HFFc6 (cell line): ENCODE data around the gene CHMP1B. TPM values are rescaled to one million over a fixed set of nuclear protein-coding genes. Genes with fewer than 3 reads are reported as not detected.
"Not testable (repeated sequence)": the region's sequence is repeated elsewhere in the genome, so short reads cannot be mapped to it uniquely, and the experiment has no call there.

Source experiments
- DNase-seq: peaks from one replicate; pipeline ENCODE4 v3.0.0-alpha.2; 2018
- H3K27ac Mint-ChIP-seq: 2 replicates; pipeline ENCODE4 v1.8.0; 2020; ENCODE audit warnings: mild to moderate bottlenecking, mixed read lengths
- H3K27me3 Mint-ChIP-seq: 2 replicates; pipeline ENCODE4 v1.8.0; 2021; ENCODE audit warnings: mild to moderate bottlenecking, moderate library complexity, mixed read lengths; ENCODE audit not compliant: insufficient read depth
- H3K36me3 Mint-ChIP-seq: 2 replicates; pipeline ENCODE4 v1.8.0; 2021; ENCODE audit warnings: low read depth, mixed read lengths
- H3K4me1 Mint-ChIP-seq: 2 replicates; pipeline ENCODE4 v1.8.0; 2020; ENCODE audit warnings: low read depth, mixed read lengths
- H3K4me3 Mint-ChIP-seq: 2 replicates; pipeline ENCODE4 v1.8.0; 2020; ENCODE audit warnings: mild to moderate bottlenecking, moderate library complexity, mixed read lengths
- H3K9me3 Mint-ChIP-seq: 2 replicates; pipeline ENCODE4 v1.8.0; 2020; ENCODE audit warnings: mild to moderate bottlenecking, mixed read lengths
- CTCF ChIP-seq: fragments of 200-600 bp; sonication (generic); IDR thresholded peaks from 2 replicates; pipeline ENCODE4 v1.5.0; 2021; ENCODE audit warnings: antibody characterized with exemption, mild to moderate bottlenecking
- total RNA-seq, 6 experiments: library from RNA; stranded (reverse); fragmentation: NEBNext Ultra II Directional; extraction: Animal tissue kit (Norgen Biotek cat#: 25700); gene quantifications; 2 replicates in 1 of 6; 3 replicates in 5 of 6; pipeline ENCODE4 v1.2.3, GENCODE V29; 2021

CHMP1B gene
- total RNA-seq, 6 experiments from 2014 or later = 30.9 to 33.7 (median 32.5) TPM

- H3K36me3 Mint-ChIP-seq = peaks cover 16% of the 10 kb centered on the region
- H3K27ac Mint-ChIP-seq = no peak overlapping the region; the same call in 1 of the 2 replicates
- TF ChIP-seq CTCF = no peak
Observed at GRCh38 chr18:11887328-11888128, 36.3 kb downstream of the CHMP1B start.

GRCh38 chr18:11888726-11889125 is 37.5 kb downstream of the CHMP1B start:
- H3K4me1 Mint-ChIP-seq = peaks cover 28% of the 10 kb centered on the region
- TF ChIP-seq CTCF = no peak
- no peaks in the 10 kb centered on the region; the same call in 1 of the 2 replicates for H3K27me3 Mint-ChIP-seq
- no peak overlapping the region for H3K27ac Mint-ChIP-seq
- no peak for DNase-seq
- H3K36me3 Mint-ChIP-seq = peaks cover 28% of the 10 kb centered on the region
- H3K9me3 Mint-ChIP-seq = no peaks in the 10 kb centered on the region
- no peak overlapping the region for H3K4me3 Mint-ChIP-seq

More at GRCh38 chr18:11887328-11888128, 36.3 kb downstream of the CHMP1B start:
- DNase-seq = no peak
- Mint-ChIP-seq H3K27me3 (no peaks in the 10 kb centered on the region; the same call in 1 of the 2 replicates), H3K9me3 (no peaks in the 10 kb centered on the region), H3K4me3 (no peak overlapping the region), H3K4me1 (peaks cover 26% of the 10 kb centered on the region)

- no peak overlapping the region for H3K27ac Mint-ChIP-seq
- no peaks in the 10 kb centered on the region; the same call in 1 of the 2 replicates for H3K27me3 Mint-ChIP-seq
- no peaks in the 10 kb centered on the region for H3K9me3 Mint-ChIP-seq
- H3K4me3 Mint-ChIP-seq = no peak overlapping the region
- DNase-seq = no peak
- TF ChIP-seq CTCF = no peak
- peaks cover 31% of the 10 kb centered on the region for H3K4me1 Mint-ChIP-seq
- peaks cover 29% of the 10 kb centered on the region for H3K36me3 Mint-ChIP-seq
Observed at GRCh38 chr18:11889284-11889683, 38.1 kb downstream of the CHMP1B start.

- Mint-ChIP-seq H3K4me1 (peaks cover 38% of the 10 kb centered on the region), H3K4me3 (no peak overlapping the region), H3K27me3 (no peaks in the 10 kb centered on the region; the same call in 1 of the 2 replicates), H3K27ac (no peak overlapping the region), H3K9me3 (no peaks in the 10 kb centered on the region), H3K36me3 (peaks cover 38% of the 10 kb centered on the region)
- no peak for TF ChIP-seq CTCF
- no peak for DNase-seq
Observed at GRCh38 chr18:11891737-11892136, 40.5 kb downstream of the CHMP1B start.

- DNase-seq, H3K4me3 Mint-ChIP-seq, H3K9me3 Mint-ChIP-seq, H3K27ac Mint-ChIP-seq, H3K27me3 Mint-ChIP-seq: not testable (repeated sequence)
- H3K36me3 Mint-ChIP-seq = peaks cover 41% of the 10 kb centered on the region
- peaks cover 33% of the 10 kb centered on the region for H3K4me1 Mint-ChIP-seq
Observed at GRCh38 chr18:11892438-11892837, 41.2 kb downstream of the CHMP1B start.

GRCh38 chr18:11897781-11898180 is 46.6 kb downstream of the CHMP1B start:
- Mint-ChIP-seq H3K4me1 (peaks cover 24% of the 10 kb centered on the region), H3K36me3 (peaks cover 49% of the 10 kb centered on the region), H3K9me3 (no peaks in the 10 kb centered on the region), H3K4me3 (no peak overlapping the region), H3K27me3 (no peaks in the 10 kb centered on the region), H3K27ac (no peak overlapping the region)
- no peak for DNase-seq
- TF ChIP-seq CTCF = no peak
